ENCODE measurements around the gene RAPGEF4. TPM values are rescaled to one million over a fixed set of nuclear protein-coding genes. Genes with fewer than 3 reads are reported as not detected.
A peak's percentile ranks its signal among the peaks of the same experiment; 100 is the strongest.

Gene RAPGEF4
- total RNA-seq, 1 donor from 2014 or later = 21.8 TPM

- no peaks in the 10 kb centered on the region for H3K9me3 ChIP-seq
- DNase-seq (no peak), ATAC-seq (no peak)
- H3K4me3 ChIP-seq = no peak overlapping the region
- no peaks in the 10 kb centered on the region for H3K4me1 ChIP-seq
- H3K27me3 ChIP-seq = no peaks in the 10 kb centered on the region
- no peaks in the 10 kb centered on the region for H3K36me3 ChIP-seq
- no peak overlapping the region for H3K27ac ChIP-seq
- TF ChIP-seq, protein P1, sequence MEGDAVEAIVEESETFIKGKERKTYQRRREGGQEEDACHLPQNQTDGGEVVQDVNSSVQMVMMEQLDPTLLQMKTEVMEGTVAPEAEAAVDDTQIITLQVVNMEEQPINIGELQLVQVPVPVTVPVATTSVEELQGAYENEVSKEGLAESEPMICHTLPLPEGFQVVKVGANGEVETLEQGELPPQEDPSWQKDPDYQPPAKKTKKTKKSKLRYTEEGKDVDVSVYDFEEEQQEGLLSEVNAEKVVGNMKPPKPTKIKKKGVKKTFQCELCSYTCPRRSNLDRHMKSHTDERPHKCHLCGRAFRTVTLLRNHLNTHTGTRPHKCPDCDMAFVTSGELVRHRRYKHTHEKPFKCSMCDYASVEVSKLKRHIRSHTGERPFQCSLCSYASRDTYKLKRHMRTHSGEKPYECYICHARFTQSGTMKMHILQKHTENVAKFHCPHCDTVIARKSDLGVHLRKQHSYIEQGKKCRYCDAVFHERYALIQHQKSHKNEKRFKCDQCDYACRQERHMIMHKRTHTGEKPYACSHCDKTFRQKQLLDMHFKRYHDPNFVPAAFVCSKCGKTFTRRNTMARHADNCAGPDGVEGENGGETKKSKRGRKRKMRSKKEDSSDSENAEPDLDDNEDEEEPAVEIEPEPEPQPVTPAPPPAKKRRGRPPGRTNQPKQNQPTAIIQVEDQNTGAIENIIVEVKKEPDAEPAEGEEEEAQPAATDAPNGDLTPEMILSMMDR (IDR thresholded peaks at IDR 0.05) = no peak
- intact Hi-C loops (cut with DNase I) = no loop called here
Measured at GRCh38 chr2:172819943-172820342, 84.3 kb downstream of the RAPGEF4 start.

DNA sequence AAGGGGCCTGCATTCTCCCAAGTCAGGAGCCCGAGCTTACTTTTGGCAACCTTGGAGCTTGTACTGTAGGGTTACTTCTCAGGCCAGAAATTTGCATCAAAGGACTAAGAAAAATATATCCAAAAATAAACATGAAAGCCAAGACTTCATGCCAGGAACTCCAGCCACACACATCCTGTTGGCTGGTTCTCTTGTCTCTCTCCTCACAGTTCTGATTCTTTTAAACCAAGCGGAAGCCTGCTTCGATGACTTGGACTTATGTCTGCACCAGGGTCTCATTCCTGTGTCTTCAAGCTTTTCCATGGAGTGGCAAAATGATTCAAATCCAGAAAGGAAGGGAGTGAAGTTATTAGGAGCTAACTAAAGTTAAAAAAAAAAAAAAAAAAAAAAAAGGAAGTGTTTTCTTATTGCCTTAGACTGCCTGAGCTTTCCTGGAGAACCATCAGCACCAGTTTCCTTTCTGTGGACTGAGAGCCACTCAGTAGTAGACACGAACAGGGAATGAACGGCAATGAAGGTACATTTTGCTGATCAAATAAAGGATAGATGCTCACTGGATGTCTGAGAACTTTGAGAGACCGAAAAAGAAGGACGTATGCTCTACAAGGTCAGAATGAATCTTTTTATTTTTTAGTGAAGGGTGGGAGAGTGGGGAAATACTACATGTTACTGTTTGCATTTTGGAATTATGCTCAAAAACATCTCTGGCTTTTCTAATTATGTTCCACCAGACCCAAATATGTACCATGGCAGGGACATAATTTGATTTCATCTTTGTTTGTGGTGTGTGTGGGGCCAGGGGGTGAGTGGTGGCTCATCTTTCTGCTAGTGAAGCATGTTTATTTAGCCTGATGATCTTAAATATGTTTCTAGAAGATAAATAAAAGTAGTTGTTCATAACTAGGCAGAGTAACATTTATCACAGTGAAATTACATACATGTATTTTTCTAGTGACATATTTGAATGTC lies 86.0 kb downstream of the RAPGEF4 start:
- TF ChIP-seq, protein P1 (IDR thresholded peaks at IDR 0.05) = no peak
- no peaks in the 10 kb centered on the region for H3K27me3 ChIP-seq
- no peak for DNase-seq
- no peaks in the 10 kb centered on the region for H3K36me3 ChIP-seq
- H3K27ac ChIP-seq = peak overlapping the region; percentile 40
- ATAC-seq = no peak
- intact Hi-C loops (cut with DNase I) = no loop called here
- no peaks in the 10 kb centered on the region for H3K4me1 ChIP-seq
- H3K4me3 ChIP-seq = peak overlapping the region; percentile 33
- H3K9me3 ChIP-seq = no peaks in the 10 kb centered on the region

- H3K9me3 ChIP-seq = no peaks in the 10 kb centered on the region
- H3K4me1 ChIP-seq = no peaks in the 10 kb centered on the region
- no peaks in the 10 kb centered on the region for H3K36me3 ChIP-seq
- TF ChIP-seq, protein P1 (IDR thresholded peaks at IDR 0.05) = no peak
- H3K27me3 ChIP-seq = no peaks in the 10 kb centered on the region
- peak overlapping the region; percentile 33 for H3K4me3 ChIP-seq
- intact Hi-C loops (cut with DNase I) = no loop called here
- H3K27ac ChIP-seq = peak overlapping the region; percentile 39
- ATAC-seq (no peak), DNase-seq (no peak)
Measured at GRCh38 chr2:172822585-172822984, 86.9 kb downstream of the RAPGEF4 start.

GRCh38 chr2:172823261-172823850 lies 87.7 kb downstream of the RAPGEF4 start:
- intact Hi-C loops (cut with DNase I) = no loop called here
- H3K27me3 ChIP-seq = no peaks in the 10 kb centered on the region
- TF ChIP-seq, protein P1 (IDR thresholded peaks at IDR 0.05) = no peak
- DNase-seq = no peak
- no peaks in the 10 kb centered on the region for H3K36me3 ChIP-seq
- no peak for ATAC-seq
- no peaks in the 10 kb centered on the region for H3K4me1 ChIP-seq
- H3K27ac ChIP-seq = peak overlapping the region; percentile 39
- no peaks in the 10 kb centered on the region for H3K9me3 ChIP-seq
- H3K4me3 ChIP-seq = peak overlapping the region; percentile 33

- no peak overlapping the region for H3K27ac ChIP-seq
- no peak overlapping the region for H3K4me3 ChIP-seq
- no peaks in the 10 kb centered on the region for H3K4me1 ChIP-seq
- DNase-seq (no peak), ATAC-seq (no peak)
- intact Hi-C loops (cut with DNase I) = no loop called here
- H3K9me3 ChIP-seq = no peaks in the 10 kb centered on the region
- no peaks in the 10 kb centered on the region for H3K36me3 ChIP-seq
- H3K27me3 ChIP-seq = no peaks in the 10 kb centered on the region
- TF ChIP-seq, protein P1 (IDR thresholded peaks at IDR 0.05) = no peak
Measured at GRCh38 chr2:172826522-172826921, 90.9 kb downstream of the RAPGEF4 start.

Measured in upper lobe of right lung (tissue), 1 donor.